Measurements from ENCODE around the gene RAB3C.
A peak's percentile ranks its signal among the peaks of the same experiment; 100 is the strongest.
"Not testable (repeated sequence)": the region's sequence is repeated elsewhere in the genome, so short reads cannot be mapped to it uniquely, and the experiment has no call there.

Gene RAB3C

DNA sequence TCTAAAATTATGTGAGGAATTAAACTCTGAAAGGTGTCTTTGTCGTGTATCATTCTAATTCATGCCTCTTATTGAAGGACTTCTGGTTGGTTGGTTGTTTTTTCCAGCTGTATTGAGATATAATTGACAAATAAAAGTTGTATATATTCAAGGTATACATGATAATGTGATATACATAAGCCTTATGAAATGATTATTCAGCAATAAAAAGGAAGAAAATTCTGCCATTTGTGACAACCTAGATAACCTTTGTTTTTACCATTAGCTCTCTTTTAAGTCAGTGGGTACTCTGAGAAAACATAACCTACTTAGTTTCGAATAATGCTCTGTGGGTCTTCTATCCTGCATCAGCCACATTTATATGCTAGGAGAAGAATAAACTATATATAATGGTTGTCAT, 89.6 kb downstream of the RAB3C start:
- no peak for DNase-seq
- intact Hi-C loops (cut with DNase I): no loop called here

DNA sequence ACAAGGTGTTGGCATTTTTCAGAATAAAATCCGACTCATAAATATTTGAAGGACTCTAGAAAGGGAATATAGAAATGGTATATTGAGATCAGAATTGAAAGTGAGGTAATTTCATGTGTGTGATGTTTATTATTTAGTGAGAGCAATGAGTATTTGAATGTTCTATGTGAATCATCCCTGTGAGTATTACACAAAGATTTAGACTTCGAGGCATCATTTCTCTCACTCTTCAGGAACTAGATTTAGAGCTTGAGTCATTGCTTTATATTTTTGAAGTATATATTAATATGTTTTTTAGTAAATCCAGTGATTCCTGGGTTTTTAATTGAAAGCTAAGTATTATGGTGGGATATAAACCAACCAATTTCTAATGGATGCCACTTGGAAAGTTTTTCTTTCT, 91.2 kb downstream of the RAB3C start:
- intact Hi-C loops (cut with DNase I): no loop called here
- DNase-seq: no peak

DNA sequence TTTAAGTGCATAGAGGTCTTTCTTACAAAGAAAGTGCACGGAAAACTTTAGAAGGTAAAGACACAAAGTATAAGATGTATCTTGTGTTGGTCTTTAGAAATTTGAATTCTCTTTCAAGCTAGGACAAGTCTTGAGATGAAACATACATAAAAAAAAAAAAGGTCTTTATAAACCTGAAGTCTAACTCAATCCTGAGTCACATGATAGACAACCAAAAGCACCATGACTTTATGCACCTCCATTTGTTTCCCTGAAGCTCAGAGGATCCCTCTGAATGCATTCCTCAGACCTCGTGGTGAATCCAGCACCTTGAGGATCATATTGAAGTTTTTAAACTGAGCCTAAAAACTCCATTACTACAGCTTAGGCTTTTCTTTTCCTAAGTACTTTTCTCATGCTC, 91.8 kb downstream of the RAB3C start:
- intact Hi-C loops (cut with DNase I): no loop called here
- no peak for DNase-seq

DNA sequence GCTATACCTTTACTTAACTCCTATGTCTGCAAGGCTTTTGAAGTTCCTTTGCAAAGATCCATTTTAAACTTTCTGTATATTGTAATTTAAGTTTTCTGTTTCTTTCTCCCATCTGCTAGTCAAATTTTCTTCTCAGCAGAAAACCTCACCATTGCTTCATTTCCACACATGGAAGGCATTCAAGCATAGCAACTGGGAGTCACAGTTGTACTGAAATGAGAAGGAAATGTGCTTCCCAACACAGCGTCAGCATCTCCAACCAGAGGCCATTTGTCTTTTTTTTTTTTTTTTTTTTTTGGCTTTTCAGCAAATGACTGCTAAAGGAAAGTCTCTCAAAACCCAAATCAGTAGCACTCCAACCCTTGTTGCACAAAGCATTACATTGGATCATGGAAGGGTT, 92.5 kb downstream of the RAB3C start:
- intact Hi-C loops (cut with DNase I): no loop called here
- DNase-seq: no peak

DNA sequence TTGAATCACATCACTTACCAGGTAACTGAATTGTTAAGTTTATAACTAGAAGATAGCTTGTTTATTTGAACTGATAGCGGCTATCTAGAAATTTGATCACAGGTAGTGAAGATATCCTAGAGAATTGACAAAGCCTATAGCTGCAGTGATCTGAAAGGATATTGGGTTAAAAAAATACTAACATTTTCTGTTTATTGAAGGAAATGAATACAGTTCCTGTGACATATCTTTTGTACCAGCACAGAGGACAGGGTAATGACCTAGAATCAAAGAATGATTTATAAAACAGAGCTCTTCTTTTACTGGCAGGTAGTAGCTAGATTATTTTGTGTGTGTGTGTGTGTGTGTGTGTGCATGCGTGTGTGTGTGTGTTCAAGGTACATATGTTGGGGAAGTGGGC, 94.8 kb downstream of the RAB3C start:
- no peak for DNase-seq
- intact Hi-C loops (cut with DNase I): no loop called here

DNA sequence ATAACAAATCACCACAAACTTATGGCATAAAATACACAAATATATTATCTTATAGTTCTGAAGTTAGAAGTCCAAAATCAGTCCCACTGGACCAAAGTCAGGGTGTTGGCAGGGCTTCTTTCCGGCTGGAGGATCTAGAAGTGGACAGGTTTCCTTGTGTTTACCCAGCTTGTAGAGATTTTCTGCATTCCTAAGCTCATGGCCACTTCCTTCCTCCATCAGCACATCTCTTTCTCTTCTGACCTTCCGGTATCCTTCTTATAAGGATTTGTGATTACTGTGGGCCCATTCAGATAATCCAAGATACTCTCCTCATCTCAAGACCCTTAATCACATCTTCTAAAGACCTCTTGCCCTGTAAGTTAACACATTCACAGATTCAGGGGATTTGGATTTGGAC, 97.6 kb downstream of the RAB3C start:
- no peak for DNase-seq
- intact Hi-C loops (cut with DNase I): no loop called here

DNA sequence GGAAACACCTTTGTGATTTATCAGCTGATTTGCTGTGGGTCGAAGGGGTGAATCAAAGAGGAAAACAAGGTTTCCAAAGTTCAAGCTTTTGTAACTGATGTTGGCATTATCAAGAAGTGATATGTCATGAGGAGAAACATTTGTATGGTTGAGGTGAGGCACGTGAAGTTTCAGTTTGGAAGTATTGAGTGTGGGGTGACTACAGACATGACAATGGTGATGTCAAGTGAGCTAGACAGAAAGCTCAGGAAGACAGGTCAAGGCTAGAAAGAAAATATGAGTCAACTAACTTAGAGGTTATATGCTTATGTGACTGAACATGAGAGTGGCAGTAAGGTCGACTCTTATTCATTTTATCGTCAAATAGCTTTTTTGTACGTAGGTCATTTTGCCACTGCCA, 99.1 kb downstream of the RAB3C start:
- no peak for DNase-seq
- intact Hi-C loops (cut with DNase I): no loop called here

DNA sequence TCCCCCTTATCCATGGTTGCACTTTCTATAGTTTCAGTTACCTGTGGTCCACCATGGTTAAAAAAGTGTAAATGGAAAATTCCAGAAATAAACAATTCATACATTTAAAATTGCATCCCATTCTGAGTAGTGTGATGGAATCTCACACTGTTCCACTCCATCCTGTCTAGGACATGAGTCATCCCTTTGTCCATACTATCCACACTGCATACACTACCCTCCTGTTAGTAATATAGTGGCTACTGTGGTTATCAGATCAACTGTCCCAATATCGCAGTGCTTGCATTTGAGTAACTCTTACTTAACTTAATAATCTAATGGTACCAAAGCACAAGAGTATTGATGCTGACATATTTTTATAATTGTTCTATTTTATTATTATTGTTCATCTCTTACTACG, 100.7 kb downstream of the RAB3C start:
- intact Hi-C loops (cut with DNase I): no loop called here
- no peak for DNase-seq

DNA sequence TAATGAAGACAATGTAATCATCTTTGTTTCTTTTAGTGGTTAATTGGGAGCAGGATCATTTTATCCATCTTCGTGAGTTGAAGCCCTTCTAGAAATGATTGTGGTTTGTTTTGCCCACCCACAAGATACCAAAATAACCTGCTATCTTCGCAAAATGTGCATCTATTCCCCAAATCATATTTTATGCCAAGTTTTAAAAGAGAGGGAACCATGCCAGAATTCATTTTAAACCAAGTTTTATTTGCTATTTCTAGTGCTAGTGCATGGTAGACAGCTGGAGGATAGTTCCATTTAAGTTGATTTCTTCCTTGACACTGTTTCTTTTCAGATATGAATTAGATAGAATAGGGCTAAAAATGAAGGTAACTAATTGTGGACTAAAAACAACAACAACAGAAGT, 104.2 kb downstream of the RAB3C start:
- intact Hi-C loops (cut with DNase I): no loop called here
- DNase-seq: no peak

DNA sequence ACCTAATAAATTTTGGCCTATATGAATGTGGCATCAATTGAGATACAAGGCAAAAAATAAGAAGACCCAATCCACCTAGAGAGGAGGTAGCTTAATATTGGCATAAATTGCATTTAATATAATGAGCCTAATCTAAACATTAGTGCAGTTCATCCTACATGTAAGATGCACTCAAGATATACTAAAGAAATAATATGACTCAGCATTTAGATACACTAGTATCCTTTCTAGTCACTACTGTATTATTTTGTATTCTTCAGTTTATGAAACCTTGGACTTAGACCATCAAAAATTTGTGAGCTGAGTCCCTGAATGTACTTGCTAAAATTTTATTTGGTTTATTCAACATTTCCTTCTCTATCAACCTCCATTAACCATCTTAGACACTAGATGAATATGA, 104.7 kb downstream of the RAB3C start:
- intact Hi-C loops (cut with DNase I): no loop called here
- no peak for DNase-seq

DNA sequence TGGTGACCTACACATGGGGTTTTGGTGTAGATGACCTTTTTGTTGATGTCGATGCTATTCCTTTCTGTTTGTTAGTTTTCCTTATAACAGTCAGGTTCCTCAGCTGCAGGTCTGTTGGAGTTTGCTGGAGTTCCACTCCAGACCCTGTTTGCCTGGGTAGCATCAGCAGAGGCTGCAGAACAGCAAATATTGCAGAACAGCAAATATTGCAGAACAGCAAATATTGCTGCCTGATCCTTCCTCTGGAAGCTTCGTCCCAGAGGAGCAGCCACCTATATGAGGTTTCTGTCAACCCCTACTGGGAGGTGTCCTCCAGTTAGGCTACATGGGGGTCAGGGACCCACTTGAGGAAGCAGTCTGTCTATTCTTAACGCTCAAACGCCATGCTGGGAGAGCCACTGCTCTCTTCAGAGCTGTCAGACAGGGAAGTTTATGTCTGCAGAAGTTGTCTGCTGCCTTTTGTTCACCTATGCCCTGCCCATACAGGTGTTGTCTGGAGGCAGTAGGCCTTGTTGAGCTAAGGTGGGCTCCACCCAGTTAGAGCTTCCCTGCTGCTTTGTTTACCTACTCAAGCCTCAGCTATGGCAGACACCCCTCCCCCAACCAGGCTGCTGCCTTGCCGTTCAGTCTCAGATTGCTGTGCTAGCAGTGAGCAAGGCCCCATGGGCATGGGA, 116.3 kb downstream of the RAB3C start:
- peak in 1 of 10 donors; percentile 58 for DNase-seq
- intact Hi-C loops (cut with DNase I): not testable (repeated sequence)

DNA sequence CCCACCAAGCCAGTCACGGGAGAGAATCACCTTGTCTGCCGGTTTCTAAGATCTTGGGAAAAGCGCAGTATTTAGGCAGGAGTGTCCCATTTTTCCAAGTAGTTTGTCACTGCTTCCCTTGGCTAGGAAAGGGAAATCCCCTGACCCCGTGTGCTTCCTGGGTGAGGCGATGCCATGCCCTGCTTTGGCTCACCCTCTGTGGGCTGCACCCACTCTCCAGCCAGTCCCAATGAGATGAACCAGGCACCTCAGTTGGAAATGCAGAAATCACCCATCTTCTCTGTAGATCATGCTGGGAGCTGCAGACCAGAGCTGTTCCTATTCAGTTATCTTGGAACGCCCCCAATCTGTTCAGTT, 116.9 kb downstream of the RAB3C start:
- intact Hi-C loops (cut with DNase I): no loop called here
- DNase-seq: peak in 1 of 10 donors; percentile 42

DNA sequence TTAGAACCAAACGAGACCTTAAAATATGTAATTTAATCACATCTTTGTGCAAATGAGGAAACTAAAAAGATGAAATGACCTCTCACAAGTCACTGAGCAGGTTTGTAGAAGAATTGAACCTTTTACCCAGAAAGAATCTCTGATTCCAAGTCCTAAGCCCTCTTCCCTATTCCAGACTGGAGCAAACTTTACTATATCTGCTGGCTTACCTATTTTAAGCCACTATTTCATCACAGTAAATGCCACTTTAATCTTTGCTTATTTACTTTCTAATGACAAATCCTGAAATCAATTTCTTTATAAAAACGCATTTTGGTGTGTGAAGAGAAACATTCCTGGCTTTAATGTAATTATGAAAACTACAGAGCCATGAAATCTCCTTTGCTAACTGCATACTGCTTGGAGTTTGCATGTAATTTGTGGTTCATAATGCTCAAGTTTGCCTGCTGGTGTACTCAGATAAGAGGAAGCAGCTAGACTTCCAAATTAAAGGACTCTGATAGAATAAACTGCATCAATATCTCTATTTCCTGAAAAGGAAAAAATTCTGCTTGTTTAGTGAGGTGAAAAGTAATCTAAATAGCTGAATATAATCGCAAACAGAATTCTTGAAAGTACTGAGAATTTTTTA, 121.2 kb downstream of the RAB3C start:
- intact Hi-C loops (cut with DNase I): no loop called here
- DNase-seq: no peak

DNA sequence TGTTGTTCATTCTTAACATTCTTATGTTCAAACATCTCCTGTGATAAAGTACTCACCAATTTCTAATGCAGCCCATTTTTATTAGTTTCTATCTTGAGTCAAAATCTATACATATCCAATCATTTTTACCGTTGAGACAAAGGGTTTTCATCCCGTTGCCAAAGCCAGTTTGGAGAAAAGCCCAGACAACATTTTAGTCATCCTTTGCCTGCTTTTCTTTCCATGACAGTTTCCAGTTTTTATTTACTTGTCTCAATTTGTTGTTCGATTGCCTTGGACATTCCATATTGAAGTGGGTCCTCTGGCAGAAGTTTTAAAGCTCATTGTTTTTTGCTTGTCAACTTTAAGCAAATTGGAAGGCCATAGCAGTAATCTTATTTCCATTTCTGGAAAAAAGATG, 123.9 kb downstream of the RAB3C start:
- intact Hi-C loops (cut with DNase I): no loop called here

DNA sequence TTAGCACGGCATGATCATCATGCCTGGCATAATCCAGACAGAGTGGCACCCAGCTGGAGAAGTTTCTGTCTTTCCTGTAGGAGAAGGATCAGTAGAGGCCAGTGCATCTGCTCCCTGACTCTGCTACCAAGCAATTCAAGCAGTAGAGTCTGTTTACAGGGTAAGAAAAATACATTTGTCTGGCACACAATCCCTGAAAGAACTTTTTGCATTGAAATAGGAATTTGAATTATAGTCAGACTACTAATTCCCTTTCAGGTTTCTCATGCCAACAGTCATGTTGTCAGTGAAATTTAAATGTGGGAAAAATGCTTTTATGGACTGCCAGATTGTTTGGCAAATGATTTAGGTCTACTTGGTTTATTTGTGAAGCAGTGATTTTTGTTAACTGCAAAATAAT, 125.6 kb downstream of the RAB3C start:
- no peak for DNase-seq
- intact Hi-C loops (cut with DNase I): no loop called here

More for the DNA sequence above, 123.9 kb downstream of the RAB3C start:
- no peak for DNase-seq

DNA sequence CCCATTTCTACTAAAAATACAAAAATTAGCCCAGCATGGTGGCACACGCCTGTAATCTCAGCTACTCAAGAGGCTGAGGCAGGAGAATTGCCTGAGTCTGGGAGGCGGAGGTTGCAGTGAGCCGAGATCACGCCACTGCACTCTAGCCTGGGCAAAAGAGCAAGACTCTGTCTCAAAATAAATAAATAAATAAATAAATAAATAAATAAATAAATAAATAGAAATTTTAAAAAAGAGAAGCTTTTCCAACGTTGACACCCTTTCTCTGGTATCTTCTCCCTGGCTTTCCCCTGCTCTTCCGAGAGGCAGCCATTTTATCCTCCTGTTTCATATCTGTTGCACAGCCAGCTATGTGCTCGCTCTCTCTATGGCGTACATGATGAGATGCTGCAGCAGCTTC, 127.5 kb downstream of the RAB3C start:
- intact Hi-C loops (cut with DNase I); DNase-seq: not testable (repeated sequence)

DNA sequence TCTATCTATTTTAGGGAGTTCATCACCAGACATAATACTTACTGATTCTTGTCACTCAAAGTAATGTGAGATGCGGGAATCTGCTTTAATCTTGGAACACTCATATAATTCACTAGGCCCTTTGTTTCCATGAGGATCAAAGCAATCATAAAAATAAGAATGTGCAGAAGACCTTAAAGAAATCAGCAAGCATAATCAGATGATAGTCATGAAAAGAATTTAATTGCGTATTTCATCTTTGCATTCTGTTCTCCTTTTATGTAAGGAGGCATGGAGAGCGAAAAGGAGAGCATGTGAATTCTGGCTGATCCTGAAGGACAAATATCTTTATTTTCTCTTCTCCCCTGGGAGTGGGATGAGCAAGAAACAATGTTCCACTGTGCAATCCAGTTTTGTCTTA, 128.0 kb downstream of the RAB3C start:
- intact Hi-C loops (cut with DNase I): no loop called here
- DNase-seq: no peak

DNA sequence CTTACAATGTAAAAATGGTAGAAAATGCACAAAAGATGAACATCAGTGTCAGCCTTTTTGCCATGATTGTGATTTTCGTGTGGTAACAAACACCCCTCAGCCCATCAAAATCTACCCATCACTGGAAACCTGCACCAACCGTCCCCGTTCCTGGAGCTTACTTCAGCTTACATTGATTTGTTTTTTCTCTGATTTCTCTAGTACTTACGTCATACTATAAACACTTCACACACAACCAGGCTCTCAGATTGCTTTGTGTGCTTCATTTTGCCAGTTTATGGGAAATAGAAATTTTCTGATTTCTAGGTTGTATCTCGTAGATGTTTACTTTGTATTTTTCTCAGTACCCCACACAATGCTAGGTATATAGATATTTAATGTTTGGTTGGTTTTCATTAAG, 129.1 kb downstream of the RAB3C start:
- intact Hi-C loops (cut with DNase I): no loop called here
- no peak for DNase-seq

DNA sequence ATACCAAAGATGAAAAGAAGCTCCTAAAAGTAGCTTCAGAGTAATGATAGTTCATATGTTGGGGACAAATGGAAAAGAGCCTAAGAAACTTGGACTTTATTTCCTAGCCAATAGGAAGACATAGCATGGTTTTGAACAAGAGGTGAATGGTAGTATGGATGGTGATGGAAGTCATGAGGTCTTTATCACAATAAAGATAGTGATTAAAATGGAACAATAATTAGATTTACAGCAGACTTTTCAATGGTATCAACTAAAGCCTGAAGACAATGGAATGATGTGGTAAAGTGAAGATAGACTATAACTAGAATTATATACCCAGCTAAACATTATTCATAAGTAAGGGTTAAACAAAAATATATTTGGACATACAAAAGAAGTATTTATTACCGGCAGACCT, 131.2 kb downstream of the RAB3C start:
- no peak for DNase-seq
- intact Hi-C loops (cut with DNase I): no loop called here

DNA sequence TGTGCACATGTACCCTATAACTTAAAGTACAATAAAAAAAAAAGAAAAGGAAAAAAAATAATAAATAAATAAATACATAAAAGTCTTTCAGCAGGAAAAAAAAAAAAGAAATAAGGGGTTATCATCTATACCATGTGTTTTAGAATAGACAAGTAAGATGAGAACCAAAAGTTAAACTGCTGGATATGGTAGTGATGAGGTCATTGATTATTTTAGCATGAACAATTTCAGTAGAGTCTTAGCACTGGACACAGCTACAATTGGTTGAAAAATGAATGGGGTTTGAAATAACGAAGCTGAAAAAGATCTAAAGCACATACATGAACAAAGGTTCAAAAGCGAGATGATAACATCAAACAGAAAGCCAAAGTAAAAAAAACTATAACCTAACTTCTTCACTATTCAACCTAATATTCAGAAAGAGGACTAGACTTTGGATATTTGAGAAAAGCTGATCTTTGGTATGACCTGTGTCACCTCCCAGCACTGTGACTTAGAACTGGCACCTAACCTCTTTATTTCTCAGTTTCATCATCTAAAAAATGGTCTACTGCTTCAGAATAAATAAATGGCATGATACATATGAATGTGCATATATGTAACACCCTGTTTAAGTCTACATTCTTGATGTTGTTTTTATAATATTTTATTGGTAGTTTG, 133.3 kb downstream of the RAB3C start:
- DNase-seq: no peak
- intact Hi-C loops (cut with DNase I): no loop called here

DNA sequence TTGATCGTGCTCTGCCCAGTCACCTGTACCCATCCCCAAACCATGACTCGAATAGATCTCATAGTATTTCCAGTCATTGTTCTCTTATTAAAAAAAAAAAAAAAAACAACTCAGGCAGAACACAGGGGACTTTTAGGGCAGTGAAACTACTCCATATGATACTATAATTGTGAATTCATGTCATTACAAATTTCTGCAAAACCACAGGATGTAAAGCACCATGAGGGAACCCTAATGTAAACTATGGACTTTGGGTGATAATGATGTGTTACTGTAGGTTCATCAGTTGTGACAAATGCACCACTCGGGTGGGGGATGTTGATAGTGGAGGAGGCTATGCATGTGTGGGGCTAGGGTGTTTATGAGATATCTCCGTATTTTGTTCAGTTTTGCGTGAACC, 133.8 kb downstream of the RAB3C start:
- DNase-seq: no peak
- intact Hi-C loops (cut with DNase I): no loop called here

DNA sequence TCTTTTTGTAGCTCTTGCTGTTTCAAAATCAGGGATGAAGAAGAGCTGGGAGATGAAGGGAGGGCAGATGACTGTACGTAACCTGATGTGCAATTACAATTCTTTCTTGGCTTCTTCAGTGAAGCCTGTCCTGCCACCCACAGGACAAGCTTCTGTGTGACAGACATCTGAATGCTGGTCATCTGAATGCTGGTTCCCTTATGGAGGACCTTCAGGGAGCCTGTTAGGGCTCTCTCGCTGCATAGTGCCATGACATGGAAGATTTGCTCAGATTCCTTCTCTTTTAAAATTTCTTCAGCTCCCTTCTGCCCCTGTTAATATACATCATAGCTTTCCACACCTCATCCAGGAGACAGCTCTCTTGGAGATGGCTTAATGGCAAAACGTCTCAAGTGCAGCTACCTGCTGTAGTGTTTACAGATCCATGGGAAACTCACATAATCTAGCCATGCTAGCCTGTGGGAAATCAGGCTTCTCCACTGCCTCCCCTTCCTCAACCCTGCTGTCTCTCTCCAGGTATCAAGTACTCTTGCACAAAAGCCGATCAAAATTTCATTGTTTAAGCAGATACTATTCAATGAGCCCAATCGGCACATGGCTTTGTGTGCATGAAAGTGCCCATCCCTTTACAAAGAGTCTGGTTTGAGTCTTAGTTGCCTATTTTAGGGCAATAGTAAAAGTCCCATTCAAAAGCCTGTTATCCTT, 134.6 kb downstream of the RAB3C start:
- DNase-seq: no peak
- intact Hi-C loops (cut with DNase I): no loop called here

Data from posterior cingulate gyrus (tissue), 11 donors.